ENCODE measurements around the gene TMEM256.

TMEM256 gene

GRCh38 chr17:7429722-7430121 lies 25.8 kb upstream of the TMEM256 start:
- no peak for DNase-seq (ENCODE audit: low read depth in 2 of 2)

- no peak for DNase-seq (ENCODE audit: low read depth in 2 of 2)
Measured at GRCh38 chr17:7428557-7428956, 24.7 kb upstream of the TMEM256 start, which contains the start of gene SPEM3. TSS of gene SPEM3 (plus strand) at chr17:7428857. CDS start at chr17:7428903, 46 bp downstream.

- DNase-seq (ENCODE audit: low read depth in 2 of 2): no peak
Measured at GRCh38 chr17:7427549-7427948, 23.7 kb upstream of the TMEM256 start.

- no peak for DNase-seq (ENCODE audit: low read depth in 2 of 2)
Measured at GRCh38 chr17:7426896-7427489, 23.1 kb upstream of the TMEM256 start.

GRCh38 chr17:7426203-7426863 lies 22.4 kb upstream of the TMEM256 start:
- DNase-seq (ENCODE audit: low read depth in 2 of 2): no peak

- DNase-seq (ENCODE audit: low read depth in 2 of 2): no peak
Measured at GRCh38 chr17:7425756-7426155, 21.9 kb upstream of the TMEM256 start.

GRCh38 chr17:7425316-7425715 lies 21.4 kb upstream of the TMEM256 start, which contains the start of gene SPEM2:
TSS of gene SPEM2 (plus strand) at chr17:7425616. CDS start at chr17:7425689, 73 bp downstream.
- DNase-seq (ENCODE audit: low read depth in 2 of 2): no peak

- DNase-seq (ENCODE audit: low read depth in 2 of 2): no peak
Measured at GRCh38 chr17:7423679-7424078, 19.8 kb upstream of the TMEM256 start.

GRCh38 chr17:7421186-7421585 lies 17.3 kb upstream of the TMEM256 start:
- no peak for DNase-seq (ENCODE audit: low read depth in 2 of 2)

GRCh38 chr17:7419819-7420610 lies 16.1 kb upstream of the TMEM256 start, which contains the start of gene SPEM1:
TSS of gene SPEM1 (plus strand) at chr17:7420324. CDS start at chr17:7420385, 61 bp downstream.
- DNase-seq (ENCODE audit: low read depth in 2 of 2): no peak

GRCh38 chr17:7418472-7419152 lies 14.7 kb upstream of the TMEM256 start:
- no peak for DNase-seq (ENCODE audit: low read depth in 2 of 2)

GRCh38 chr17:7417056-7417655 lies 13.3 kb upstream of the TMEM256 start:
- no peak for DNase-seq (ENCODE audit: low read depth in 2 of 2)

- DNase-seq (ENCODE audit: low read depth in 2 of 2): no peak
Measured at GRCh38 chr17:7416323-7416722, 12.4 kb upstream of the TMEM256 start.

- DNase-seq (ENCODE audit: low read depth in 2 of 2): no peak
Measured at GRCh38 chr17:7415784-7416183, 11.9 kb upstream of the TMEM256 start.

- no peak for DNase-seq (ENCODE audit: low read depth in 2 of 2)
Measured at GRCh38 chr17:7414837-7415236, 10.9 kb upstream of the TMEM256 start.

GRCh38 chr17:7413346-7413985 lies 9.6 kb upstream of the TMEM256 start:
- DNase-seq (ENCODE audit: low read depth in 2 of 2): no peak

GRCh38 chr17:7411427-7411750 lies 7.5 kb upstream of the TMEM256 start:
- no peak for DNase-seq (ENCODE audit: low read depth in 2 of 2)

- no peak for DNase-seq (ENCODE audit: low read depth in 2 of 2)
Measured at GRCh38 chr17:7410634-7411426, 6.9 kb upstream of the TMEM256 start.

- DNase-seq (ENCODE audit: low read depth in 2 of 2): no peak
Measured at GRCh38 chr17:7409716-7410115, 5.8 kb upstream of the TMEM256 start.

GRCh38 chr17:7408863-7409262 lies 5.0 kb upstream of the TMEM256 start:
- no peak for DNase-seq (ENCODE audit: low read depth in 2 of 2)

Data from stimulated activated CD4-positive, alpha-beta T cell treated with anti-CD3 and anti-CD28 coated beads, Interleukin-12 subunit alpha, Interleukin-12 subunit beta, amount 100 ng/mL, for 24 hours (primary cell).